B cell (primary cell): Measurements from ENCODE around the gene UNC119. TPM values are rescaled to one million over a fixed set of nuclear protein-coding genes. Genes with fewer than 3 reads are reported as not detected.

Source experiments
- ATAC-seq: fragments of 200-7000 bp; cut with Tn5 transposase; one replicate; pipeline ENCODE4 v1.10.0; 2021; ENCODE audit warnings: low read depth, mild to moderate bottlenecking, moderate number of reproducible peaks, moderate library complexity
- CTCF ChIA-PET: fragments of 350-600 bp; sonication (Branson Sonifier 250); formaldehyde crosslinking; loops from one replicate; lab custom pipeline; 2021; ENCODE audit warnings: antibody characterized with exemption, inconsistent platforms; lab: Charles Lee
- POLR2A ChIA-PET: fragments of 350-600 bp; sonication (Branson Sonifier 250); formaldehyde crosslinking; loops from one replicate; lab custom pipeline; 2021; ENCODE audit warnings: antibody characterized with exemption; lab: Charles Lee
- DNase-seq: peaks from one replicate; pipeline ENCODE4 v3.0.0; 2013
- H2AFZ ChIP-seq: 2 replicates; pipeline ENCODE4 v1.6.1; 2012; ENCODE audit warnings: mild to moderate bottlenecking, low read depth, low read length; ENCODE audit not compliant: insufficient read depth, poor library complexity, severe bottlenecking
- H3K27ac ChIP-seq, 2 donors: 1 replicate in 1 of 2; 2 replicates in 1 of 2; pipeline ENCODE4 v1.5.1; 2012 to 2013; ENCODE audit warnings: low read length in 2 of 2, mild to moderate bottlenecking in 2 of 2, moderate library complexity in 1 of 2
- H3K27me3 ChIP-seq, 4 experiments: fragments of 200-600 bp in 1 of 4; sonication (generic) in 1 of 4; replicated peaks in 1 of 4; 1 replicate in 2 of 4; 2 replicates in 2 of 4; pipeline versions ENCODE4 v1.6.1 to v1.7.0; 2013 to 2016; ENCODE audit warnings: low read length in 3 of 4, mild to moderate bottlenecking in 2 of 4, mixed read lengths in 1 of 4, moderate library complexity in 1 of 4; ENCODE audit not compliant: insufficient read depth in 4 of 4, control insufficient read depth in 3 of 4; ENCODE audit errors: control extremely low read depth in 1 of 4
- H3K36me3 ChIP-seq, 2 experiments: replicated peaks in 1 of 2; 1 replicate in 1 of 2; 2 replicates in 1 of 2; pipeline versions ENCODE4 v1.6.1 to v1.7.1; 2013; ENCODE audit warnings: low read length in 1 of 2; ENCODE audit not compliant: insufficient read depth in 2 of 2, control insufficient read depth in 1 of 2; ENCODE audit errors: control extremely low read depth in 1 of 2, extremely low read depth in 1 of 2
- H3K4me1 ChIP-seq, 2 donors: fragments of 200-600 bp in 1 of 2; sonication (generic) in 1 of 2; 1 replicate in 1 of 2; 2 replicates in 1 of 2; pipeline versions ENCODE4 v1.5.1 to v1.6.1; 2013 to 2017; ENCODE audit warnings: low read length in 2 of 2; ENCODE audit not compliant: control insufficient read depth in 2 of 2, insufficient read depth in 2 of 2
- H3K4me2 ChIP-seq: replicated peaks from 2 replicates; pipeline ENCODE3; 2012; ENCODE audit warnings: mild to moderate bottlenecking, low read depth, low read length; ENCODE audit not compliant: poor library complexity, severe bottlenecking
- H3K4me3 ChIP-seq, 5 experiments: fragments of 200-600 bp in 1 of 5; sonication (generic) in 1 of 5; 1 replicate in 3 of 5; 2 replicates in 2 of 5; pipeline versions ENCODE4 v1.5.1 to v1.7.0; 2011 to 2016; ENCODE audit warnings: low read length in 4 of 5, mild to moderate bottlenecking in 4 of 5, low read depth in 2 of 5, control low read depth in 1 of 5, moderate library complexity in 1 of 5; ENCODE audit not compliant: insufficient read depth in 1 of 5; ENCODE audit errors: control extremely low read depth in 1 of 5, extremely low read depth in 1 of 5
- H3K79me2 ChIP-seq: fragments of 200-600 bp; sonication (generic); one replicate; pipeline ENCODE4 v1.6.0; 2016; ENCODE audit warnings: low read length; ENCODE audit not compliant: control insufficient read depth, insufficient read depth
- H3K9ac ChIP-seq: fragments of 200-600 bp; sonication (generic); 2 replicates; pipeline ENCODE4 v1.6.1; 2017; ENCODE audit warnings: mild to moderate bottlenecking, low read length, moderate library complexity
- H3K9me3 ChIP-seq, 3 donors: one replicate each; pipeline versions ENCODE4 v1.6.1 to v1.7.1; 2013; ENCODE audit warnings: low read length in 2 of 3; ENCODE audit not compliant: control insufficient read depth in 2 of 3, insufficient read depth in 1 of 3; ENCODE audit errors: control extremely low read depth in 1 of 3
- H4K20me1 ChIP-seq: 2 replicates; pipeline ENCODE4 v1.6.0; 2012; ENCODE audit warnings: mild to moderate bottlenecking, low read length; ENCODE audit not compliant: insufficient read depth, control insufficient read depth, poor library complexity, severe bottlenecking
- H3K27ac Mint-ChIP-seq: one replicate; pipeline ENCODE4 v1.8.0; 2021; ENCODE audit warnings: mixed read lengths
- H3K27me3 Mint-ChIP-seq: one replicate; pipeline ENCODE4 v1.8.0; 2021; ENCODE audit warnings: mixed read lengths
- H3K4me1 Mint-ChIP-seq: one replicate; pipeline ENCODE4 v1.8.0; 2021; ENCODE audit warnings: mixed read lengths
- H3K4me3 Mint-ChIP-seq: one replicate; pipeline ENCODE4 v1.8.0; 2021; ENCODE audit warnings: mixed read lengths
- H3K9me3 Mint-ChIP-seq: one replicate; pipeline ENCODE4 v1.8.0; 2022; ENCODE audit warnings: mixed read lengths; ENCODE audit not compliant: insufficient read depth
- EZH2 ChIP-seq: IDR thresholded peaks from 2 replicates; pipeline ENCODE4 v1.6.1; 2012; ENCODE audit warnings: borderline replicate concordance, low read depth, mild to moderate bottlenecking, moderate library complexity, low read length; ENCODE audit not compliant: insufficient read depth, poor library complexity, severe bottlenecking
- WGBS: methylation state at CpG from one replicate; pipeline ENCODE4 v1.1.5; 2013; ENCODE audit warnings: missing lambda C conversion rate; ENCODE audit not compliant: insufficient coverage; 5-methylcytosine and 5-hydroxymethylcytosine counted together
- intact Hi-C: fragments of 100-400 bp; cut with micrococcal nuclease; formaldehyde crosslinking; loops from one replicate; pipeline ENCODE4 v1.10.0; 2022
- polyA plus RNA-seq: library from polyadenylated mRNA; depleted of rRNA; stranded (reverse); fragments of >200 nt; gene quantifications from 2 replicates; pipeline ENCODE4 v1.2.3, GENCODE V29; 2012
- total RNA-seq, 2 donors: library from RNA; stranded (reverse); fragments of 120-200 nt in 1 of 2; gene quantifications; 1 replicate in 1 of 2; 2 replicates in 1 of 2; pipeline versions ENCODE4 v1.2.3 to v1.2.4, GENCODE V29; 2013 to 2022
- TF ChIP-seq, protein P1 (sequence below): fragments of 200-600 bp; IDR thresholded peaks from one replicate; pipeline ENCODE4 v1.8.0; 2022; ENCODE audit warnings: antibody characterized with exemption, mild to moderate bottlenecking

UNC119 gene
- total and polyA plus RNA-seq, 2 donors (not counting 1 experiment from before 2014, with no cell fraction given), result 75.3 to 174 TPM

DNA sequence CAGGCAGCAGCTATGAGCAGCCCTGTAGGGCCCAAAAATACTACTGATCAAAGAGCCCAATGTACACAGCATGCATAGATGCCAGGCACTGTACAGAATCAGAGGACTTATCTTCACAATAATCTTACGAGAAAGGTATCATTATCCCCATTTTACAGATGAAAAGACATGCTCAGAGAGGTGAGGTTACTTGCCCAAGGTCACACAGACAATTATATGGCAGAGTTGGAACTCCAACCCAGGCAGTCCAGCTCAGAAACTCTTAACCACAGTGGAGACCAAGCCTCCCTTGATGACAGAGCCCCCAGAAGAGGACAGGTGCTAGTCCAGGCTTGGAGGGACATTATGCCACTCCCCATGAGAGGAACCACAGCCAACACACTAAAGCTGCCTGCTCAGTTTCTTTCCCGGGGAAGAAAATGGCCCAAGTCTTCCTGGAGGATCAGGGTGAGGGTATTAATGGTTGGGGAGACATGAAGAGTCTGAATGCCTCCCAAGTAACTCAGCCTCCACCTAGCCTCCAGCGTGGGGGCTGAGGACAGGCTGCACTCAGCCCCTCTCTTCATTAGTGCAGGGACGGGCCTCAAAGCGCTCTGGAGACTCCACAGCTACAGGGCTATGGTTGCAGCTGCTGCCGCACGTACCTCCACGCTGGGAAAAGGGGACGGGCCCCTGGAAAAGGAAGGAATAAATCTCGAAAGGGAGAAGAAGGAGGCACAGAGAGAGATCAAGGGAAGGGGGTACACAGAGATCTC lies 826 bp downstream of the UNC119 start:
- DNase-seq, result peak; percentile 43
- Mint-ChIP-seq H3K27ac (peak overlapping the region; percentile 96), H3K4me1 (peaks cover 58% of the 10 kb centered on the region), H3K27me3 (no peaks in the 10 kb centered on the region), H3K9me3 (no peaks in the 10 kb centered on the region), H3K4me3 (peak overlapping the region; percentile 95)
- WGBS, result 24% methylated on average over 9 of the region's 10 CpGs
- H3K79me2 ChIP-seq, result peaks cover 11% of the 10 kb centered on the region
- H4K20me1 ChIP-seq, result peaks cover 7% of the 10 kb centered on the region
- no peaks in the 10 kb centered on the region for H3K9me3 ChIP-seq
- ChIA-PET CTCF (interaction anchor here (0.8 to 5.2 kb wide), 7 partner anchors 11 to 61 kb away, joined by 3 to 31 read pairs (median 4); partner anchors contain the start of gene PIGS), POLR2A (interaction anchor here (0.5 to 3.3 kb wide), 6 partner anchors 19 to 372 kb away, joined by 3 to 14 read pairs (median 4); partner anchors contain the start of genes ALDOC and PIGS)
- peak overlapping the region; percentile 85 for H3K4me2 ChIP-seq
- H3K9ac ChIP-seq, result peak overlapping the region; percentile 74
- H2AFZ ChIP-seq, result peak overlapping the region; percentile 69
- peaks cover 15 to 49% of the 10 kb centered on the region in 2 experiments for H3K36me3 ChIP-seq
- no peak for ATAC-seq
- H3K27me3 ChIP-seq, result no peaks in the 10 kb centered on the region
- TF ChIP-seq, protein P1, sequence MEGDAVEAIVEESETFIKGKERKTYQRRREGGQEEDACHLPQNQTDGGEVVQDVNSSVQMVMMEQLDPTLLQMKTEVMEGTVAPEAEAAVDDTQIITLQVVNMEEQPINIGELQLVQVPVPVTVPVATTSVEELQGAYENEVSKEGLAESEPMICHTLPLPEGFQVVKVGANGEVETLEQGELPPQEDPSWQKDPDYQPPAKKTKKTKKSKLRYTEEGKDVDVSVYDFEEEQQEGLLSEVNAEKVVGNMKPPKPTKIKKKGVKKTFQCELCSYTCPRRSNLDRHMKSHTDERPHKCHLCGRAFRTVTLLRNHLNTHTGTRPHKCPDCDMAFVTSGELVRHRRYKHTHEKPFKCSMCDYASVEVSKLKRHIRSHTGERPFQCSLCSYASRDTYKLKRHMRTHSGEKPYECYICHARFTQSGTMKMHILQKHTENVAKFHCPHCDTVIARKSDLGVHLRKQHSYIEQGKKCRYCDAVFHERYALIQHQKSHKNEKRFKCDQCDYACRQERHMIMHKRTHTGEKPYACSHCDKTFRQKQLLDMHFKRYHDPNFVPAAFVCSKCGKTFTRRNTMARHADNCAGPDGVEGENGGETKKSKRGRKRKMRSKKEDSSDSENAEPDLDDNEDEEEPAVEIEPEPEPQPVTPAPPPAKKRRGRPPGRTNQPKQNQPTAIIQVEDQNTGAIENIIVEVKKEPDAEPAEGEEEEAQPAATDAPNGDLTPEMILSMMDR, result no peak
- TF ChIP-seq EZH2, result no peak
- peak overlapping the region; percentile 62 to 85 (median 78) for H3K4me3 ChIP-seq
- H3K27ac ChIP-seq, result peak overlapping the region; percentile 91 to 97
- H3K4me1 ChIP-seq, result peaks cover 58 to 59% of the 10 kb centered on the region in 2 donors
- intact Hi-C loops, result loop anchor here (1.0 kb wide), 4 partner anchors 16 to 48 kb away; partner anchors contain the start of genes PIGS and SPAG5
